ENCODE results near the gene NADK2.

GRCh38 chr5:36179950-36180349 is 61.8 kb downstream of the NADK2 start:
- no peak for TF ChIP-seq CTCF (conservative IDR thresholded peaks at IDR 0.05; ENCODE audit: low read length)
- TF ChIP-seq EZH2phosphoT487 (IDR thresholded peaks at IDR 0.05; ENCODE audit: borderline replicate concordance, low read depth, low read length): no peak
